Fibroblast of lung (primary cell): ENCODE results near the gene KRTCAP2. TPM values are rescaled to one million over a fixed set of nuclear protein-coding genes. Genes with fewer than 3 reads are reported as not detected.

ENCODE experiments used
- DNase-seq, 2 donors: peaks; one replicate each; pipeline versions ENCODE4 v3.0.0 to v3.0.0-alpha.2; 2010; ENCODE audit warnings: low read depth in 2 of 2
- H2AFZ ChIP-seq: 2 replicates; pipeline ENCODE4 v1.5.1; 2012; ENCODE audit warnings: low read length, control low read depth, inconsistent platforms
- H3K27ac ChIP-seq: 2 replicates; pipeline ENCODE4 v1.5.1; 2011; ENCODE audit warnings: low read length, control low read depth; ENCODE audit not compliant: insufficient read depth
- H3K27me3 ChIP-seq: 2 replicates; pipeline ENCODE4 v1.5.1; 2011; ENCODE audit warnings: mild to moderate bottlenecking, low read length; ENCODE audit not compliant: control insufficient read depth, insufficient read depth
- H3K36me3 ChIP-seq: 2 replicates; pipeline ENCODE4 v1.5.1; 2011; ENCODE audit warnings: low read length; ENCODE audit not compliant: control insufficient read depth, insufficient read depth
- H3K4me1 ChIP-seq: 2 replicates; pipeline ENCODE4 v1.5.1; 2011; ENCODE audit warnings: low read length; ENCODE audit not compliant: control insufficient read depth, insufficient read depth; ENCODE audit errors: extremely low read depth
- H3K4me2 ChIP-seq: 2 replicates; pipeline ENCODE4 v1.5.1; 2011; ENCODE audit warnings: low read length, control low read depth; ENCODE audit not compliant: insufficient read depth; ENCODE audit errors: extremely low read depth
- H3K4me3 ChIP-seq, 4 experiments: fragments of 200-600 bp in 1 of 4; sonication (generic) in 1 of 4; replicated peaks in 1 of 4; 2 replicates each; pipeline ENCODE4 v1.5.1; 2011 to 2016; ENCODE audit warnings: low read length in 4 of 4, low read depth in 3 of 4, mild to moderate bottlenecking in 3 of 4, control low read depth in 2 of 4, inconsistent platforms in 1 of 4, mixed read lengths in 1 of 4; ENCODE audit not compliant: insufficient read depth in 1 of 4; ENCODE audit errors: control extremely low read depth in 1 of 4
- H3K79me2 ChIP-seq: 2 replicates; pipeline ENCODE4 v1.5.1; 2012; ENCODE audit warnings: mild to moderate bottlenecking, low read length, inconsistent platforms; ENCODE audit not compliant: control insufficient read depth, insufficient read depth
- H3K9ac ChIP-seq: 2 replicates; pipeline ENCODE4 v1.5.1; 2011; ENCODE audit warnings: mild to moderate bottlenecking, low read length, control low read depth; ENCODE audit not compliant: insufficient read depth
- H3K9me3 ChIP-seq: 2 replicates; pipeline ENCODE4 v1.5.1; 2012; ENCODE audit warnings: low read depth, low read length; ENCODE audit not compliant: control insufficient read depth, insufficient read depth
- H4K20me1 ChIP-seq: 2 replicates; pipeline ENCODE4 v1.5.1; 2011; ENCODE audit warnings: low read length; ENCODE audit not compliant: control insufficient read depth, insufficient read depth; ENCODE audit errors: extremely low read depth
- CTCF ChIP-seq, 2 donors: IDR thresholded peaks in 1 of 2; conservative IDR thresholded peaks in 1 of 2; 1 replicate in 1 of 2; 2 replicates in 1 of 2; pipeline ENCODE4 v1.5.1; 2011 to 2012; ENCODE audit warnings: low read length in 2 of 2, control low read depth in 1 of 2, inconsistent platforms in 1 of 2, low read depth in 1 of 2, mild to moderate bottlenecking in 1 of 2
- EZH2 ChIP-seq: IDR thresholded peaks from 2 replicates; pipeline ENCODE4 v1.5.1; 2012; ENCODE audit warnings: low read length, control low read depth, mild to moderate bottlenecking; ENCODE audit errors: missing control alignments
- polyA plus RNA-seq, 2 donors: library from polyadenylated mRNA; depleted of rRNA in 1 of 2; stranded (reverse) in 1 of 2; unstranded in 1 of 2; fragments of >200 nt; gene quantifications; 2 replicates each; pipeline ENCODE4 v1.2.1, GENCODE V29; 2011 to 2012; ENCODE audit warnings: missing spikeins in 1 of 2
- total RNA-seq: library from RNA; depleted of rRNA; stranded (reverse); fragments of >200 nt; gene quantifications from 2 replicates; pipeline ENCODE4 v1.2.1, GENCODE V29; 2014

Gene KRTCAP2
- total and polyA plus RNA-seq, 2 donors (not counting 1 experiment from before 2014, with no cell fraction given): 123 to 125 TPM

- Histone ChIP-seq H3K4me1 (peaks cover 4% of the 10 kb centered on the region), H3K27ac (no peak overlapping the region), H3K9ac (no peak overlapping the region), H3K36me3 (peaks cover 29% of the 10 kb centered on the region), H2AFZ (no peak overlapping the region), H3K4me3 (no peak overlapping the region), H3K27me3 (no peaks in the 10 kb centered on the region), H3K4me2 (no peak overlapping the region), H3K79me2 (peaks cover 4% of the 10 kb centered on the region), H4K20me1 (no peaks in the 10 kb centered on the region), H3K9me3 (no peaks in the 10 kb centered on the region)
- no peak for DNase-seq
- no peak for TF ChIP-seq CTCF (conservative IDR thresholded peaks at IDR 0.05 in 1 of 2, IDR thresholded peaks at IDR 0.05 in 1 of 2; ENCODE audit: low read depth in 1 of 2, low read length in 2 of 2)
- no peak for TF ChIP-seq EZH2
Measured at GRCh38 chr1:155200920-155201319, 27.8 kb upstream of the KRTCAP2 start.

DNA sequence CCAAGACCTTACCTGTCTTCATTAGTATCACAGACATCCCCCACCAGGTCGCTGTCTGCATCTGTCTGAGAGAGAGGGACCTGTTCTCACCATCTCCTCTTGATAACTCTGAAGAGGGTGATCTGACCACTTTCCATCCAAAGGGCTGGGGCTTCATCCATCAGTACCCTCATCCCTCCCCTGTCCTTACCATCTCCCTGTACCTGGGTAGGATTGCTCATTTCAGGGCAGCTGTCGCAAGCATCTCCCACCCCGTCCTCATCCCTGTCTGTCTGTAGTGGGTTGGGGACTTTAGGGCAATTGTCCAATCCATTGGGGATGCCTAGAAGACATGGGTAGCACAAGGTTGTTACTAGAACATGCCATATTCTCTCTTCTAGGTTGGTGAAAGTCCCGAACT is 26.7 kb upstream of the KRTCAP2 start:
- H4K20me1 ChIP-seq: no peaks in the 10 kb centered on the region
- TF ChIP-seq CTCF (conservative IDR thresholded peaks at IDR 0.05 in 1 of 2, IDR thresholded peaks at IDR 0.05 in 1 of 2; ENCODE audit: low read depth in 1 of 2, low read length in 2 of 2) (no peak), EZH2 (no peak)

GRCh38 chr1:155198547-155198906 is 25.4 kb upstream of the KRTCAP2 start:
- no peak for TF ChIP-seq CTCF (conservative IDR thresholded peaks at IDR 0.05 in 1 of 2, IDR thresholded peaks at IDR 0.05 in 1 of 2; ENCODE audit: low read depth in 1 of 2, low read length in 2 of 2)
- TF ChIP-seq EZH2: no peak
- no peak for DNase-seq
- H3K9ac ChIP-seq: no peak overlapping the region
- no peak overlapping the region for H2AFZ ChIP-seq
- peaks cover 17% of the 10 kb centered on the region for H3K4me1 ChIP-seq
- H4K20me1 ChIP-seq: no peaks in the 10 kb centered on the region
- no peak overlapping the region for H3K27ac ChIP-seq
- H3K9me3 ChIP-seq: no peaks in the 10 kb centered on the region
- H3K4me3 ChIP-seq: no peak overlapping the region
- peaks cover 29% of the 10 kb centered on the region for H3K36me3 ChIP-seq
- no peaks in the 10 kb centered on the region for H3K27me3 ChIP-seq
- H3K4me2 ChIP-seq: no peak overlapping the region
- H3K79me2 ChIP-seq: peaks cover 8% of the 10 kb centered on the region

More for the DNA sequence above, 26.7 kb upstream of the KRTCAP2 start:
- no peak for DNase-seq
- Histone ChIP-seq H3K36me3 (peaks cover 29% of the 10 kb centered on the region), H3K27ac (no peak overlapping the region), H2AFZ (no peak overlapping the region), H3K4me2 (no peak overlapping the region), H3K79me2 (peaks cover 8% of the 10 kb centered on the region), H3K27me3 (no peaks in the 10 kb centered on the region), H3K4me1 (peaks cover 7% of the 10 kb centered on the region), H3K4me3 (no peak overlapping the region), H3K9ac (no peak overlapping the region), H3K9me3 (no peaks in the 10 kb centered on the region)
